ENCODE data around the gene TNNI3K. TPM values are rescaled to one million over a fixed set of nuclear protein-coding genes. Genes with fewer than 3 reads are reported as not detected.
A peak's percentile ranks its signal among the peaks of the same experiment; 100 is the strongest.

TNNI3K gene
- total RNA-seq, 1 donor from 2014 or later, result not detected

DNA sequence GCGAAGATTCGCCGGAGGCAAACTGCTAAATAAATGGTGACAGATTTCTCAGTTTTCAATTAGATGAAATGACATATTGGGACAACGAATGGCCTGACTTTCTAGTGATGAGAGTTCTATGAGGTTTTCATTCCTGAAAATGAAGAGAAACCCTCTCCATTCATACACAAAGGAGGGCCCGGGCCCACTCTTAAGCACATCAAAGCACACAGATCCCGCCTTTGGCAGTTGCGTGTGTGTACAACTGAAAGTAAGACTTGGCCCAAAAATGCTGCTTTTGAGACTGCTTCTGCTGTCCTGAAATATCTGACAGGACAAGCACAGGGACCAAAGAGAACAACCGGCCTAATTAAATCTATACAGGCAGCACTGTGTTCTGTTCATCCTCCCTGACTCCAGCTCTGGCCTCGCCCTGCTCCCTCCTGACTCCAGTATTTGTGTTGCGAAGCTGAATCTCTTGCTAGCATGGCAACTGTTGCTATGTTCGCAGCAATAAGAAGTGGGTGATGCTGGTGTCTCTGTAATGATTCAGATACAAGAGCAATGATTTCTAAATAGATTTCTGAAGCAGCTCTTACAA lies 269.8 kb downstream of the TNNI3K start:
- DNase-seq (ENCODE audit: extremely low spot score, unreplicated experiment), result no peak
- no peaks in the 10 kb centered on the region for H3K36me3 Mint-ChIP-seq
- TF ChIP-seq, protein P1, sequence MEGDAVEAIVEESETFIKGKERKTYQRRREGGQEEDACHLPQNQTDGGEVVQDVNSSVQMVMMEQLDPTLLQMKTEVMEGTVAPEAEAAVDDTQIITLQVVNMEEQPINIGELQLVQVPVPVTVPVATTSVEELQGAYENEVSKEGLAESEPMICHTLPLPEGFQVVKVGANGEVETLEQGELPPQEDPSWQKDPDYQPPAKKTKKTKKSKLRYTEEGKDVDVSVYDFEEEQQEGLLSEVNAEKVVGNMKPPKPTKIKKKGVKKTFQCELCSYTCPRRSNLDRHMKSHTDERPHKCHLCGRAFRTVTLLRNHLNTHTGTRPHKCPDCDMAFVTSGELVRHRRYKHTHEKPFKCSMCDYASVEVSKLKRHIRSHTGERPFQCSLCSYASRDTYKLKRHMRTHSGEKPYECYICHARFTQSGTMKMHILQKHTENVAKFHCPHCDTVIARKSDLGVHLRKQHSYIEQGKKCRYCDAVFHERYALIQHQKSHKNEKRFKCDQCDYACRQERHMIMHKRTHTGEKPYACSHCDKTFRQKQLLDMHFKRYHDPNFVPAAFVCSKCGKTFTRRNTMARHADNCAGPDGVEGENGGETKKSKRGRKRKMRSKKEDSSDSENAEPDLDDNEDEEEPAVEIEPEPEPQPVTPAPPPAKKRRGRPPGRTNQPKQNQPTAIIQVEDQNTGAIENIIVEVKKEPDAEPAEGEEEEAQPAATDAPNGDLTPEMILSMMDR (conservative IDR thresholded peaks at IDR 0.05), result no peak
- peaks cover 9% of the 10 kb centered on the region for H3K27me3 Mint-ChIP-seq
- peak overlapping the region; percentile 65 for H3K27ac Mint-ChIP-seq
- H3K4me1 Mint-ChIP-seq (ENCODE audit: unreplicated experiment), result no peaks in the 10 kb centered on the region
- H3K9me3 Mint-ChIP-seq, result no peaks in the 10 kb centered on the region
- H3K4me3 Mint-ChIP-seq, result no peak overlapping the region

GRCh38 chr1:74505928-74506710 lies 270.9 kb downstream of the TNNI3K start:
- TF ChIP-seq, protein P1 (conservative IDR thresholded peaks at IDR 0.05), result no peak
- H3K9me3 Mint-ChIP-seq, result no peaks in the 10 kb centered on the region
- DNase-seq (ENCODE audit: extremely low spot score, unreplicated experiment), result no peak
- peaks cover 9% of the 10 kb centered on the region for H3K27me3 Mint-ChIP-seq
- H3K36me3 Mint-ChIP-seq, result no peaks in the 10 kb centered on the region
- H3K4me1 Mint-ChIP-seq (ENCODE audit: unreplicated experiment), result no peaks in the 10 kb centered on the region
- no peak overlapping the region for H3K4me3 Mint-ChIP-seq
- H3K27ac Mint-ChIP-seq, result no peak overlapping the region

DNA sequence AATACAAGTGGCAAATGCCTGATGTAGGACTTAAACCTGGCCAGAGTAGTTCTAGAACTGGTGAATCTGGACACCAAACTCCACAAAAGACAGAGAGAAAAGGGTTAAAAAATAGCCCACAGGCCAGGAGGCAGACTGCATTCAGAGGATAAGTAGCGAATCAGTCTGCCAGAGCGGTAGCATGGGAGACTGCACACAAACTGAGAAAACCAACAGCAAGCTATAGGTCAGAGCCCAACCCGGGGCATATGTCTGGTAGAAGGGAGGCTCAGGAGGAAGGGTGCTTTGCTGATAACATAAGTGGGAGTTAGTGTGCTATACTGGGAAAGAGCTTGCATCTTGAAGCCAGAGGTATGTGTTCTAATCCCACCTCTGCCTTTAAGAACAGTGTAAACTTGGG lies 273.3 kb downstream of the TNNI3K start:
- Mint-ChIP-seq H3K27ac (no peak overlapping the region), H3K36me3 (no peaks in the 10 kb centered on the region), H3K27me3 (peaks cover 18% of the 10 kb centered on the region), H3K4me1 (ENCODE audit: unreplicated experiment) (no peaks in the 10 kb centered on the region), H3K9me3 (no peaks in the 10 kb centered on the region), H3K4me3 (no peak overlapping the region)
- no peak for DNase-seq (ENCODE audit: extremely low spot score, unreplicated experiment)
- TF ChIP-seq, protein P1 (conservative IDR thresholded peaks at IDR 0.05), result no peak

- Mint-ChIP-seq H3K36me3 (no peaks in the 10 kb centered on the region), H3K4me1 (ENCODE audit: unreplicated experiment) (no peaks in the 10 kb centered on the region), H3K9me3 (no peaks in the 10 kb centered on the region), H3K27ac (no peak within 1 kb of the TSS), H3K4me3 (no peak within 1 kb of the TSS), H3K27me3 (peaks cover 17% of the 10 kb centered on the region)
- no peak for DNase-seq (ENCODE audit: extremely low spot score, unreplicated experiment)
- TF ChIP-seq, protein P1 (conservative IDR thresholded peaks at IDR 0.05), result no peak
Measured at GRCh38 chr1:74512170-74512915, 277.2 kb downstream of the TNNI3K start, which contains the start of gene LRRC53. Gene LRRC53, minus strand, starts transcription at chr1:74512611. Its CDS starts 29,262 bp downstream, at chr1:74483349.

- H3K9me3 Mint-ChIP-seq, result no peaks in the 10 kb centered on the region
Measured at GRCh38 chr1:74513411-74514300, 278.5 kb downstream of the TNNI3K start.

More at GRCh38 chr1:74513411-74514300, 278.5 kb downstream of the TNNI3K start:
- H3K27me3 Mint-ChIP-seq, result peaks cover 14% of the 10 kb centered on the region
- DNase-seq (ENCODE audit: extremely low spot score, unreplicated experiment), result no peak
- H3K4me3 Mint-ChIP-seq, result no peak overlapping the region
- no peak overlapping the region for H3K27ac Mint-ChIP-seq
- no peaks in the 10 kb centered on the region for H3K36me3 Mint-ChIP-seq
- H3K4me1 Mint-ChIP-seq (ENCODE audit: unreplicated experiment), result no peaks in the 10 kb centered on the region
- TF ChIP-seq, protein P1 (conservative IDR thresholded peaks at IDR 0.05), result no peak
